Measurements from ENCODE around the gene ZNF516. TPM values are rescaled to one million over a fixed set of nuclear protein-coding genes. Genes with fewer than 3 reads are reported as not detected.

ZNF516 gene
- total and polyA plus RNA-seq, 2 of the 4 experiments (the other 2 are of a cell fraction): 7.9 to 16.9 TPM

DNA sequence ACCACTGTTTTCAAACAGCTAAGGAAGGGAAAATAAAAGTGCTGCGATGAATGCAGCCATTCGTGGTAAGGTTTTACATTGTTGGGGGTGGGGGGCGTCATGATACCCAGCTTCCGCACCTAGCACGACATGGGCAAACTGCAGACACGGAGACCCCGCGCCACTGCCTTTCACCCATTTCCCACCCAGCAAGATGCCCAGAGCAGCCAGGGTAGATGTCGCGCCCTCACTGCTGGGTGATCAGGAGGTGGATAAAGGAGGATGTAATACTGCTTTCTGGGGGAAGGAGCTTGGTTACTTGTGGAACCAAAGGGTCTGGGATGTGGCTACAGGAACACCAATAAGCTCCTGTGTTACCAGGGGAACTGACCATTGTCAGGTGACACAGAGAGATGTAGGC is 138.4 kb downstream of the ZNF516 start:
- Histone ChIP-seq H3K9me3 (ENCODE audit: control insufficient read depth, insufficient read depth, low read length) (0 out of 2 replicates have a peak, but pooled peaks cover 4% of the 10 kb centered on the region), H3K79me1 (ENCODE audit: low read depth in 1 of 2, low read length in 2 of 2) (peaks cover 3 to 17% of the 10 kb centered on the region in 2 experiments), H3K14ac (replicated peaks; ENCODE audit: low read depth, low read length) (no peak overlapping the region), H3K4me1 (ENCODE audit: control insufficient read depth, insufficient read depth, low read length) (peaks cover 2% of the 10 kb centered on the region; the same call in 1 of the 2 replicates), H2BK120ac (ENCODE audit: low read depth, low read length) (no peak overlapping the region), H2BK20ac (ENCODE audit: low read depth, low read length) (no peak overlapping the region), H3K9me1 (ENCODE audit: insufficient read depth, low read length) (peaks cover 11% of the 10 kb centered on the region; the same call in 1 of the 2 replicates), H2BK15ac (ENCODE audit: low read depth, low read length) (no peak overlapping the region), H2BK5ac (ENCODE audit: low read depth, low read length, poor library complexity, severe bottlenecking) (no peak overlapping the region), H3K4ac (ENCODE audit: low read depth, low read length) (no peak overlapping the region), H3K27me3 (ENCODE audit: control insufficient read depth, insufficient read depth, low read length) (no peaks in the 10 kb centered on the region), H3K23ac (ENCODE audit: low read depth, low read length) (no peak overlapping the region), H2AK9ac (replicated peaks; ENCODE audit: low read depth, low read length, poor library complexity) (no peak overlapping the region), H3K4me2 (ENCODE audit: low read depth, low read length) (no peak overlapping the region), H4K5ac (ENCODE audit: low read depth, low read length) (no peak overlapping the region), H2AK5ac (ENCODE audit: low read depth, low read length) (no peak overlapping the region), H4K8ac (ENCODE audit: low read depth in 2 of 2, low read length in 2 of 2) (no peak overlapping the region), H3K27ac (ENCODE audit: insufficient read depth, low read length) (no peak overlapping the region), H3K18ac (ENCODE audit: low read depth, low read length) (no peak overlapping the region), H4K91ac (ENCODE audit: insufficient read depth, low read depth, low read length) (no peak overlapping the region), H3K36me3 (ENCODE audit: control insufficient read depth, insufficient read depth, low read length) (peaks cover 33% of the 10 kb centered on the region; the same call in 1 of the 2 replicates), H2AFZ (replicated peaks; ENCODE audit: low read length, poor library complexity) (no peak overlapping the region), H3K56ac (ENCODE audit: extremely low read depth, insufficient read depth, low read length) (no peak overlapping the region), H3K4me3 (ENCODE audit: insufficient read depth, low read depth, low read length) (no peak overlapping the region), H3K9ac (ENCODE audit: low read depth, low read length) (no peak overlapping the region), H4K20me1 (ENCODE audit: insufficient read depth, low read length) (peaks cover 3% of the 10 kb centered on the region; the same call in 1 of the 2 replicates)
- ChIA-PET POLR2A (ENCODE audit: unreplicated experiment) (no interaction called here), CTCF (no interaction called here)
- ATAC-seq (ENCODE audit: low read depth) (no peak), DNase-seq (no peak)
- no CpG with 5 or more reads among the region's 10 CpGs for WGBS, 2 experiments (ENCODE audit: extremely low coverage in 2 of 2, insufficient read length in 1 of 2)
- no TSS peak for BruUV-seq (replicated peaks)
- intact Hi-C loops (cut with micrococcal nuclease): no loop called here
- dilution Hi-C loops (cut with HindIII; ENCODE audit: low sequenced_read_pairs, unreplicated experiment): no loop called here
- in situ Hi-C loops (cut with MboI; ENCODE audit: low sequenced_read_pairs): loop anchor here (10.0 to 25.0 kb wide), 3 partner anchors 869 to 1712 kb away; partner anchors contain the start of genes PTGR3 and TSHZ1
- no peak for TF ChIP-seq BHLHE40 (IDR thresholded peaks at IDR 0.05; ENCODE audit: low read depth, low read length)
- TF ChIP-seq, protein P1, sequence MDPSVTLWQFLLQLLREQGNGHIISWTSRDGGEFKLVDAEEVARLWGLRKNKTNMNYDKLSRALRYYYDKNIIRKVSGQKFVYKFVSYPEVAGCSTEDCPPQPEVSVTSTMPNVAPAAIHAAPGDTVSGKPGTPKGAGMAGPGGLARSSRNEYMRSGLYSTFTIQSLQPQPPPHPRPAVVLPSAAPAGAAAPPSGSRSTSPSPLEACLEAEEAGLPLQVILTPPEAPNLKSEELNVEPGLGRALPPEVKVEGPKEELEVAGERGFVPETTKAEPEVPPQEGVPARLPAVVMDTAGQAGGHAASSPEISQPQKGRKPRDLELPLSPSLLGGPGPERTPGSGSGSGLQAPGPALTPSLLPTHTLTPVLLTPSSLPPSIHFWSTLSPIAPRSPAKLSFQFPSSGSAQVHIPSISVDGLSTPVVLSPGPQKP (IDR thresholded peaks at IDR 0.05; ENCODE audit: borderline replicate concordance, low read depth, low read length): no peak
- TF ChIP-seq, protein P2, sequence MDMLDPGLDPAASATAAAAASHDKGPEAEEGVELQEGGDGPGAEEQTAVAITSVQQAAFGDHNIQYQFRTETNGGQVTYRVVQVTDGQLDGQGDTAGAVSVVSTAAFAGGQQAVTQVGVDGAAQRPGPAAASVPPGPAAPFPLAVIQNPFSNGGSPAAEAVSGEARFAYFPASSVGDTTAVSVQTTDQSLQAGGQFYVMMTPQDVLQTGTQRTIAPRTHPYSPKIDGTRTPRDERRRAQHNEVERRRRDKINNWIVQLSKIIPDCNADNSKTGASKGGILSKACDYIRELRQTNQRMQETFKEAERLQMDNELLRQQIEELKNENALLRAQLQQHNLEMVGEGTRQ (IDR thresholded peaks at IDR 0.05; ENCODE audit: low read depth, low read length): no peak
- TF ChIP-seq FOS (IDR thresholded peaks at IDR 0.05; ENCODE audit: low read depth, low read length): no peak
- TF ChIP-seq, protein P3, sequence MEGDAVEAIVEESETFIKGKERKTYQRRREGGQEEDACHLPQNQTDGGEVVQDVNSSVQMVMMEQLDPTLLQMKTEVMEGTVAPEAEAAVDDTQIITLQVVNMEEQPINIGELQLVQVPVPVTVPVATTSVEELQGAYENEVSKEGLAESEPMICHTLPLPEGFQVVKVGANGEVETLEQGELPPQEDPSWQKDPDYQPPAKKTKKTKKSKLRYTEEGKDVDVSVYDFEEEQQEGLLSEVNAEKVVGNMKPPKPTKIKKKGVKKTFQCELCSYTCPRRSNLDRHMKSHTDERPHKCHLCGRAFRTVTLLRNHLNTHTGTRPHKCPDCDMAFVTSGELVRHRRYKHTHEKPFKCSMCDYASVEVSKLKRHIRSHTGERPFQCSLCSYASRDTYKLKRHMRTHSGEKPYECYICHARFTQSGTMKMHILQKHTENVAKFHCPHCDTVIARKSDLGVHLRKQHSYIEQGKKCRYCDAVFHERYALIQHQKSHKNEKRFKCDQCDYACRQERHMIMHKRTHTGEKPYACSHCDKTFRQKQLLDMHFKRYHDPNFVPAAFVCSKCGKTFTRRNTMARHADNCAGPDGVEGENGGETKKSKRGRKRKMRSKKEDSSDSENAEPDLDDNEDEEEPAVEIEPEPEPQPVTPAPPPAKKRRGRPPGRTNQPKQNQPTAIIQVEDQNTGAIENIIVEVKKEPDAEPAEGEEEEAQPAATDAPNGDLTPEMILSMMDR (conservative IDR thresholded peaks at IDR 0.05; ENCODE audit: low read depth, low read length): no peak
- TF ChIP-seq RCOR1 (IDR thresholded peaks at IDR 0.05; ENCODE audit: insufficient replicate concordance, low read length): no peak
- no peak for TF ChIP-seq CEBPB (IDR thresholded peaks at IDR 0.05; ENCODE audit: low read depth, low read length)
- no peak for TF ChIP-seq POLR2A (IDR thresholded peaks at IDR 0.05; ENCODE audit: low read depth, low read length)
- TF ChIP-seq RAD21 (IDR thresholded peaks at IDR 0.05; ENCODE audit: low read length): no peak
- TF ChIP-seq RFX5 (IDR thresholded peaks at IDR 0.05; ENCODE audit: low read depth, low read length): no peak
- TF ChIP-seq MAZ (IDR thresholded peaks at IDR 0.05; ENCODE audit: borderline replicate concordance, low read depth, low read length): no peak
- no peak for TF ChIP-seq MXI1 (IDR thresholded peaks at IDR 0.05; ENCODE audit: borderline replicate concordance, low read depth, low read length)
- TF ChIP-seq CHD1 (IDR thresholded peaks at IDR 0.05; ENCODE audit: low read depth, low read length): no peak
- no peak for TF ChIP-seq SMC3 (IDR thresholded peaks at IDR 0.05; ENCODE audit: low read depth, low read length)
- no peak for TF ChIP-seq NFE2L2 (IDR thresholded peaks at IDR 0.05; ENCODE audit: low read depth, low read length)
- TF ChIP-seq MAFK (IDR thresholded peaks at IDR 0.05; ENCODE audit: low read depth, low read length): no peak
